ENCODE measurements around the gene CCDC138.

- TF ChIP-seq GATA2 (IDR thresholded peaks at IDR 0.05; ENCODE audit: low read depth, low read length): no peak
- TF ChIP-seq GATA3 (IDR thresholded peaks at IDR 0.05; ENCODE audit: low read depth, low read length): no peak
Measured at GRCh38 chr2:108825736-108826135, 39.2 kb downstream of the CCDC138 start.
